ENCODE data around the gene CCDC192. TPM values are rescaled to one million over a fixed set of nuclear protein-coding genes. Genes with fewer than 3 reads are reported as not detected.

Gene CCDC192
- total and polyA plus RNA-seq, 2 experiments from 2014 or later = 0.40 TPM; not detected in 1

GRCh38 chr5:127700237-127700766 lies 2.9 kb upstream of the CCDC192 start (continued):
- TF ChIP-seq ZNF462 (CRISPR knock-in tag; IDR thresholded peaks at IDR 0.05) (no peak), CTCF (conservative IDR thresholded peaks at IDR 0.05; ENCODE audit: low read depth in 2 of 2) (no peak), REST (IDR thresholded peaks at IDR 0.05; ENCODE audit: unreplicated experiment) (no peak), JUNB (IDR thresholded peaks at IDR 0.05; ENCODE audit: unreplicated experiment) (no peak), ZNF331 (CRISPR knock-in tag; IDR thresholded peaks at IDR 0.05; ENCODE audit: low read depth) (no peak), ETS1 (IDR thresholded peaks at IDR 0.05) (no peak)
